Heart right ventricle (tissue), 16 donors: ENCODE results near the gene TNFAIP1. TPM values are rescaled to one million over a fixed set of nuclear protein-coding genes. Genes with fewer than 3 reads are reported as not detected.
"Not testable (repeated sequence)": the region's sequence is repeated elsewhere in the genome, so short reads cannot be mapped to it uniquely, and the experiment has no call there.

Experiments
- ATAC-seq, 8 donors: fragments of 200-7000 bp; cut with Tn5 transposase; one replicate each; pipeline ENCODE4 v1.9.1; 2020; ENCODE audit warnings: mild to moderate bottlenecking in 8 of 8, moderate library complexity in 8 of 8, moderate number of reproducible peaks in 1 of 8
- DNase-seq, 2 donors: peaks; one replicate each; pipeline ENCODE4 v3.0.0-alpha.2; 2020
- H3K27ac ChIP-seq, 10 donors: fragments of 200-600 bp; sonication (generic) in 2 of 10; one replicate each; pipeline versions ENCODE4 v1.5.0 to v1.8.0; 2020 to 2022; ENCODE audit warnings: mild to moderate bottlenecking in 3 of 10
- H3K27me3 ChIP-seq, 7 donors: fragments of 200-600 bp; one replicate each; pipeline ENCODE4 v1.8.0; 2021 to 2022; ENCODE audit warnings: mild to moderate bottlenecking in 2 of 7
- H3K36me3 ChIP-seq, 9 donors: fragments of 200-600 bp; sonication (generic) in 1 of 9; one replicate each; pipeline versions ENCODE4 v1.5.0 to v1.8.0; 2020 to 2022; ENCODE audit warnings: mild to moderate bottlenecking in 2 of 9
- H3K4me1 ChIP-seq, 9 donors: fragments of 200-600 bp; sonication (generic) in 1 of 9; one replicate each; pipeline versions ENCODE4 v1.5.0 to v1.8.0; 2020 to 2022; ENCODE audit warnings: mild to moderate bottlenecking in 4 of 9
- H3K4me3 ChIP-seq, 10 donors: fragments of 200-600 bp; sonication (generic) in 2 of 10; one replicate each; pipeline versions ENCODE4 v1.5.0 to v1.8.0; 2020 to 2022; ENCODE audit warnings: mild to moderate bottlenecking in 7 of 10, moderate library complexity in 2 of 10
- H3K9me3 ChIP-seq, 11 donors: fragments of 200-600 bp in 10 of 11; sonication (generic) in 2 of 11; one replicate each; pipeline versions ENCODE4 v1.5.0 to v1.8.0; 2013 to 2022; ENCODE audit warnings: mild to moderate bottlenecking in 2 of 11, control low read depth in 1 of 11, moderate library complexity in 1 of 11
- WGBS, 2 donors: extraction: QIAGEN DNeasy Blood & Tissue Kit; methylation state at CpG; one replicate each; pipeline ENCODE4 v1.1.7; 2013; ENCODE audit warnings: inconsistent platforms in 1 of 2; 5-methylcytosine and 5-hydroxymethylcytosine counted together
- intact Hi-C, 10 donors: fragments of 100-400 bp; cut with DNase I; formaldehyde crosslinking; loops; one replicate each; pipeline versions ENCODE4 v1.11.1 to v1.14.2; 2022
- polyA plus RNA-seq, 2 donors: library from polyadenylated mRNA; stranded (reverse); fragments of 200-250 nt; gene quantifications; one replicate each; pipeline ENCODE4 v1.2.3, GENCODE V29; 2013
- total RNA-seq, 10 donors: library from RNA; stranded (reverse); fragmentation: NEBNext Ultra II Directional in 3 of 10; extraction: Animal tissue kit (Norgen Biotek cat#: 25700) in 3 of 10; gene quantifications; one replicate each; pipeline versions ENCODE4 v1.2.1 to v1.2.4, GENCODE V29; 2021 to 2023
- TF ChIP-seq, protein P1 (sequence below), 9 donors: fragments of 200-600 bp; sonication (generic) in 2 of 9; IDR thresholded peaks; one replicate each; pipeline versions ENCODE4 v1.5.0 to v1.8.0; 2021 to 2022; ENCODE audit warnings: antibody characterized with exemption in 9 of 9, mild to moderate bottlenecking in 5 of 9, moderate library complexity in 1 of 9
- donor health status: Arrhythmogenic right ventricular cardiomyopathy.
- donor health status: ischemic (EF 13 %, LVEDD 7.1; RV severe dilation, severe dysfunction).
- donor health status: healthy with polysubstance abuse.
- donor health status: DM: no; HTN: yes; CAD: no.
- donor health status: DM: no; HTN: no; CAD: no.
- donor health status: ischemic (EF 25% LVEDD 6.9; RV normal size, moderate dysfunction).
- donor health status: ischemic (EF 25% LVEDD 5.7; RV mildly dilated, moderate dysfunction).
- donor health status: healthy.
- donor health status: DM: yes; HTN: yes; CAD: no.
- donor health status: Ischemic cardiomyopathy.
- donor health status: ischemic (EF 35%, LVEDD 5.7; RV mildly dilated, moderate dysfunction).
- donor health status: nonischemic (EF 11% LVEDD 7.7; RV severe dilation, severe dysfunction).
- donor health status: DM: yes; HTN: yes; CAD: no.
- donor health status: PGD.
- donor health status: ischemic (EF 29% LVEDD 5.4; RV normal size, mild dysfunction).
- donor health status: nonischemic (EF 23%, LVEDD 6.1; RV moderate dilation, normal function).

TNFAIP1 gene
- total and polyA plus RNA-seq, 12 donors, result 15.1 to 87.6 (median 43.2) TPM

DNA sequence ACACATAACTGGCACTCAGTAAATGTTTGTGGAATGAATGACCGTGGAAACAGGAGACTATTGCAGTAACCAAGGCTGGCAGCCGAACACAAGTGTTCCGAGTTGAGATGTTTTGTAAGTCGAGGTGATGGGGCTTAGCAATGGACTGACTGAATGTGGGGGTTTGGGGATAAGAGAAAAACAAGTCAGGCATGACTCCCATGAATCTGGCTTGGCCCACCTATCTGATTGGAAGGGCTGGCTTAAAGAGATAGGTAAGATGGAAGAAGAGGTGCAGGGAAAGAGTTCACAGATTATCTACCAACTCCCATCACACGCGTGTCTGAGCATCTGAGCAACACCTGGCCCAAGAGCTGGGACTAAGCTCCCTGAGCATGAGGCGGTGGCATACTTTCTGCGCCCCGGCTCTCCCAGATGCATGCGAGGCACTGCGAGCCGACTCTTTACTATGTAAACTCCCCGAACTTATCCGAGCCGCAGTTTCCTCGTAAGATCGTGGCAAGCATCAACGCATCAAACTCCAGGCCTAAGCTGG lies 828 bp upstream of the TNFAIP1 start:
- Histone ChIP-seq H3K4me3 (peak overlapping the region; percentile 74 to 94 (median 88)), H3K27me3 (no peaks in the 10 kb centered on the region), H3K27ac (peak overlapping the region; percentile 19 to 99 (median 97)), H3K9me3 (no peaks in the 10 kb centered on the region), H3K36me3 (peaks cover 0 to 40% (median 22%) of the 10 kb centered on the region in 9 donors), H3K4me1 (peaks cover 15 to 58% (median 51%) of the 10 kb centered on the region in 9 donors)
- ATAC-seq (no peak), DNase-seq (no peak)
- TF ChIP-seq, protein P1, sequence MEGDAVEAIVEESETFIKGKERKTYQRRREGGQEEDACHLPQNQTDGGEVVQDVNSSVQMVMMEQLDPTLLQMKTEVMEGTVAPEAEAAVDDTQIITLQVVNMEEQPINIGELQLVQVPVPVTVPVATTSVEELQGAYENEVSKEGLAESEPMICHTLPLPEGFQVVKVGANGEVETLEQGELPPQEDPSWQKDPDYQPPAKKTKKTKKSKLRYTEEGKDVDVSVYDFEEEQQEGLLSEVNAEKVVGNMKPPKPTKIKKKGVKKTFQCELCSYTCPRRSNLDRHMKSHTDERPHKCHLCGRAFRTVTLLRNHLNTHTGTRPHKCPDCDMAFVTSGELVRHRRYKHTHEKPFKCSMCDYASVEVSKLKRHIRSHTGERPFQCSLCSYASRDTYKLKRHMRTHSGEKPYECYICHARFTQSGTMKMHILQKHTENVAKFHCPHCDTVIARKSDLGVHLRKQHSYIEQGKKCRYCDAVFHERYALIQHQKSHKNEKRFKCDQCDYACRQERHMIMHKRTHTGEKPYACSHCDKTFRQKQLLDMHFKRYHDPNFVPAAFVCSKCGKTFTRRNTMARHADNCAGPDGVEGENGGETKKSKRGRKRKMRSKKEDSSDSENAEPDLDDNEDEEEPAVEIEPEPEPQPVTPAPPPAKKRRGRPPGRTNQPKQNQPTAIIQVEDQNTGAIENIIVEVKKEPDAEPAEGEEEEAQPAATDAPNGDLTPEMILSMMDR (IDR thresholded peaks at IDR 0.05), result no peak
- WGBS, 2 donors, result 8 to 9% methylated on average over 18 of the region's 18 CpGs
- intact Hi-C loops, result loop anchor here in 3 of 10 donors (1.0 to 10.0 kb wide), 7 partner anchors 16 to 620 kb away; partner anchors contain the start of genes NLK (in 2 of the 3), PHF12 (in 2 of the 3), POLDIP2 (in 2 of the 3) and TMEM97 (in 2 of the 3)

DNA sequence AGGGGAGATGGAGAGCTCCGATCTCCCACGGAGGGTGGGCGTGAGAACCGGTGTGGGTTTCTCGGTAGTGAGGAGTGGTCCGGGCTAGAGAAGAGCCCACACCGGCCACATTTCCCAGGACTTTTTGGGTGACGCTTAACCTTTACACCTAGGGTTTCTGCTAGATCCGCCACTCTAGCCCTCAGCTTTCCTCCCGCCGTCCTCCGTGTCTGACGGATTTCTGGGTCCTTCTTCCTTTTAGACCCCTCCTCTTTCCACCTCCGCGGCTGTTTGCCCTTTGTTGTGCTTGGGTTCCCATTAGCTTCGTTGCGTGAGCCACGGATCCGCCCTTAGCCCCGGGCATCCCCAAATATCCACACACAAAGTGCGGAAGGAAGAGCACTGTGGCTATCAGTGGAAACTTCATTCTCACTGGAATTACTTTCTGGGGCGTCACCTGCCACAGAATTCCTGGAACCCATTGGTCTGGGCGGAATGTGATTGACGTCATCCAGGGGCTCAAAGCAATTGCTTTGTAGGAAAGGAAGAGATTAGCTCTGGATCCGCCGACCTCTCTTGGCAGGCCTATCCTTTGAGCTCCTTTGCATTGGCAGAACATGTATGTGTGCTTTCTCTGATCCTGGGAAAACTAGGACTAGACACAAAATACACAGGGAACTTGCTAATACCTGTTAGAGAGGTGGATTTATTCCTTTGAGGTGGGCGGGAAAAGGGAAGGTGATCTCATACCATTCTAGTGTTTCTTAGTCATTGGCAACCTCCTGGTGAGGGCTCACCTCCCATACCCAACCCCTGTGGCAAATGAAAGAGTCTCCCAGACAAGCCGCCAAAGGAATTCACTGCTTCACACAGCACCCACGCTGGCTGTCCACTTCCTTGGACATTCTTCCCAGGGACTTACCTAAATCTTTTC lies 654 bp downstream of the TNFAIP1 start:
- H3K4me1 ChIP-seq, result peaks cover 15 to 64% (median 59%) of the 10 kb centered on the region in 9 donors
- H3K9me3 ChIP-seq, result no peaks in the 10 kb centered on the region
- WGBS, 2 donors, result 4% methylated on average over 29 of the region's 29 CpGs
- intact Hi-C loops, result loop anchor here in 3 of 10 donors (1.0 to 10.0 kb wide), 7 partner anchors 17 to 619 kb away; partner anchors contain the start of genes NLK (in 2 of the 3), PHF12 (in 2 of the 3), POLDIP2 (in 2 of the 3) and TMEM97 (in 2 of the 3)
- H3K4me3 ChIP-seq, result peak overlapping the region; percentile 74 to 95 (median 88)
- H3K36me3 ChIP-seq, result peaks cover 0 to 40% (median 26%) of the 10 kb centered on the region in 9 donors
- DNase-seq, result peak in 1 of 2 donors; percentile 85
- TF ChIP-seq, protein P1 (IDR thresholded peaks at IDR 0.05), result no peak
- H3K27ac ChIP-seq, result peak overlapping the region; percentile 90 to 99 (median 98)
- no peaks in the 10 kb centered on the region for H3K27me3 ChIP-seq
- peak; percentile 18 to 68 (median 46) for ATAC-seq

DNA sequence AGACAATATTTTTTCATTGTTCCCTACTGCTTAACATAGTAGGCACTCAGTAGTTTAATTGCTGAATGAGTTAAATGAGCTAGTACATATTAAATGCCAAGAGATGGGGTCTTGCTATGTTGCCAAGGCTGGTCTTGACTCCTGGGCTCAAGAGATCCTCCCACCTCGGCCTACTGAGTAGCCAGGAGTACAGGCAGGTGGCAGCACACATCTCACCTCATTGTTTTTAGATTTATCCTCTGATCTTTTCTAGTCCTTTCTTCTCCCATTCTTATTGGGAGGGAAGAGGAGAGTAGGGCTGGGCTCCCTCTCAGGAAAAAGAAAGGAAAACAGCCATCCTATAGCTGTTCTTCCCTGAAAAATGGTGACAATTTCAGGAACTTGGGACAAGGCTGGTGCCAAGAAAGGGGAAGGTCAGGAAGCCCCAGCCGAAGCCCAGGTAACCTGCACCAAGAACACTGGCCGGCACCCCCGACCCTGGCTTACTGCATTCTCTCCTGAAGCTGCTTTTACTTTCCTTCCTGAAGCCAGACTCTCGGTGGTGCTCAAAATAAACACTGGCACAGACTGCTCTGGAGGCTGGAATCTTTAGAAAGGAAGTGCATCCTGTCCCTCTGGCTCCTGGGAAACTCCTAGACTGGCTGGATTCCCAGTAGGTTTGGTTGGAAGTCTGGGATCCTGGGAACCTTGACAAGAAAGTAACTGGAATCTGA lies 2.7 kb downstream of the TNFAIP1 start:
- DNase-seq, result peak in 1 of 2 donors; percentile 83
- intact Hi-C loops, result loop anchor here in 2 of 10 donors (5.0 to 10.0 kb wide), 4 partner anchors 293 to 617 kb away; partner anchors contain the start of genes NLK (in 2 of the 2) and PHF12 (in 2 of the 2)
- ATAC-seq, result peak in 3 of 8 donors; percentile 5 to 17 (median 6)
- Histone ChIP-seq H3K27ac (peak overlapping the region; percentile 37 to 99 (median 98)), H3K9me3 (no peaks in the 10 kb centered on the region), H3K4me1 (peaks cover 15 to 62% (median 59%) of the 10 kb centered on the region in 9 donors), H3K27me3 (no peaks in the 10 kb centered on the region), H3K36me3 (peaks cover under 1 to 45% (median 39%) of the 10 kb centered on the region in 9 donors), H3K4me3 (peak overlapping the region in 7 of 10 donors; percentile 11 to 94 (median 85))
- TF ChIP-seq, protein P1 (IDR thresholded peaks at IDR 0.05), result peak in 2 of 9 donors; percentile 11 to 19
- WGBS, 2 donors, result 29 to 35% methylated on average over 5 of the region's 5 CpGs

DNA sequence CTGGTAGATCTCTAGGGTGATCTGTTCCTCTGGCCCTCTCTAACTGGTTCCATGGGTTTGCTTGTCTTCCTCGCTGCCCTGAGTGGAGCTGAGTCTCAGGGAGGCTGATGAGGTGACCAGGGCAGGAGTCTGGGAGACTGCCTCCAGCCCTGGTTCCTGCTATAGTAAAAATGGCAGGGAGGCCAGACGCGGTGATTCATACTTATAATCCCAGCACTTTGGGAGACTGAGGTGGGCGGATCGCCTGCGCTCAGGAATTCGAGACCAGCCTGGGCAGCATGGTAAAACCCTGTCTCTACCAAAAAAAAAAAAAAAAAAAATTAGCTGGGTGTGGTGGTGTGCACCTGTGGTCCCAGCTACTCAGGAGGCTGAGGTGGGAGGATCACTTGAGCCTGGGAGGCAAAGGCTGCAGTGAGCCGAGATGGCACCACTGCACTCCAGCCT lies 3.2 kb downstream of the TNFAIP1 start:
- Histone ChIP-seq H3K4me3 (peak overlapping the region in 5 of 10 donors; percentile 7 to 94 (median 31)), H3K27ac (peak overlapping the region; percentile 37 to 99 (median 98)), H3K36me3 (peaks cover 3 to 51% (median 44%) of the 10 kb centered on the region in 9 donors), H3K4me1 (peaks cover 15 to 59% (median 53%) of the 10 kb centered on the region in 9 donors)
- ATAC-seq, DNase-seq, H3K9me3 ChIP-seq, H3K27me3 ChIP-seq: not testable (repeated sequence)
- 67 to 80% methylated on average over 8 of the region's 8 CpGs for WGBS, 2 donors
- intact Hi-C loops, result loop anchor here in 3 of 10 donors (1.0 to 10.0 kb wide), 5 partner anchors 19 to 616 kb away; partner anchors contain the start of genes NLK (in 2 of the 3), PHF12 (in 2 of the 3) and POLDIP2 (in 1 of the 3)
